Hypothalamus (tissue), 51 donors: ENCODE results near the gene DCN.

Experiments used
- DNase-seq, 51 donors: peaks; one replicate each; lab custom pipeline; 2025; lab: John Stamatoyannopoulos, UW

DCN gene

GRCh38 chr12:91105807-91106206 lies 76.8 kb downstream of the DCN start:
- no peak for DNase-seq

DNA sequence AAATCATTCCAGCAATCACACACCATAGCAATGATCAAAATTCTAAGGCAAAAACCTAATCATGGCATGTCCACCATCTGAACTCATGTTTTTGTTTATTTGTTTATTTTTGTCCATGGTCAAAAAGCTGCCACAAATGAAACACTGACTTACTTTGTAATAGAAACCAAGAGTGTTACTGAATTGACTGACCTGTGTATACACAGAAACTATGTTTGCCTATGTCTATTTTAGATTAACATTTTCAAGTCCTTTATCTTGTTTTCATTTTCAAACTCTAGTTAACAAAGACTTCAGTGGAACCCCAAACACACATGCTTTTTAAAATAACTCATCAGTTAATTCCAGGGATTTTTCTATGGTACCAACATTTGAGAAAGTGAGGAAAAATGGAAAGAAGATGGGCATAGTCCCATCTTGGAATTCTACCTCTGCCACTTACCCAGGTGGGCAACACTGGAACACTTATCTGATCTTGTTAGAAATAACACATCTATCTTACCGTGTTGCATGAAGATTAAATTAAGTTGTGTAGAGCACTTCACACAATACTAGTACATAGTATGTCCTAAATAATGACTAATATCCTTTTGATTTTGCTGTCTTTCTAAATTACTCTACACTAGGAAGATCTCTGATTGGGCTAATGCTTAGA lies 77.7 kb downstream of the DCN start:
- DNase-seq = no peak

DNA sequence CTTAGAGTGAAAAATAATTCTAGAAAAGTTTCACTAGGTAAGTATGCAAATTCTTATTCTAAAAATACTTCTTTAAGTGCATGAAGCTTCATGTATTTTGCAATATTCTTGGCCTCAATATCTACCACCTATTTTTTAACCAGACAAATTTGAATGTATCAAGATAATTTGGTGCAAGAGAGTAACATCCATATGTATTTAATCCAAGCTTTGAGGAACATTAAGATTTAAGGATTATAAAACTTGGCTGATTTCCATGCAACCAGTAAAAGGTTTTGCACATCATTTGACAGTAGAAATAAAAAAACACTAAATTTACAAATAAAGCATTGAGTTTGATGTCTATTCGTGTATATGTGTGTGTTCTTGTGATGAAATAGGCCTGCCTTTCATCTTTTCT lies 79.0 kb downstream of the DCN start:
- DNase-seq = no peak

GRCh38 chr12:91103101-91103500 lies 79.5 kb downstream of the DCN start:
- DNase-seq = no peak

DNA sequence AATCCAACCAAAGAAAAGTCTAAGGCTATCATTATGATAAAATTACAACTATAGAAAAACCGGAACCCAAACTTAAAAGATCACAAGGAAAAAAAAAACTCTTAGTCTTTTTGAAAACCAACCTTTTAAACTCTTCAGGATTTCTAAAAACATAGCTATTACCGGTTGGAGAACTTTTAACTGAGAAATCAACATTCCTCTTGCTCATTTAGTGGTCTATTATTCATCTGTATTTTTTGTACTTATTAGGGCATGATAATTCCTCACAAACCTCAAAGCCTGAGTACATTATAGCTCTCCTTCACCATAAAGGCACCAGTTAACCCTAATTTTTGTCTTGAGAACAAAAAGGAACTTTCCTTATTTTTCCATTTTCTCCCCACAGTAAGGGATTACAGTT lies 81.7 kb downstream of the DCN start:
- no peak for DNase-seq

DNA sequence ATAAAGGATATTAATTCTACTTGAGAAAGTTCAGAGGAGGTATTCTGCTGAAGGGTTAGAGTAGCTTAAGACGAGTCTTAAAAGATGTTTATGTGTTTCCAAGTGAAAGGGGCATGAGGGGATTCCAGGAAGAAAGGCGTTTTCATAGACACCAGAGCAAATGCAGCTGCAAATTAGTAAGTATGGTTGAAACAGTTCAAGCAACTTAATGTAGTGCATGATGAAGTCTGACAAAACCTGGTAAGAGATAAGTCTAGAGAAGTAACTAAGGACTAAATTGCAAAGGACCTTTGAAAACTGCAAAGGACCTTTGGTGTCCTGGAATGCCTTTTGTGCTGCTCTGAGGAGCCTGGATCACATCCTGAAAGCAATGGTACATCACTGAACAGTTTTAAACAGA lies 82.8 kb downstream of the DCN start:
- DNase-seq = no peak

DNA sequence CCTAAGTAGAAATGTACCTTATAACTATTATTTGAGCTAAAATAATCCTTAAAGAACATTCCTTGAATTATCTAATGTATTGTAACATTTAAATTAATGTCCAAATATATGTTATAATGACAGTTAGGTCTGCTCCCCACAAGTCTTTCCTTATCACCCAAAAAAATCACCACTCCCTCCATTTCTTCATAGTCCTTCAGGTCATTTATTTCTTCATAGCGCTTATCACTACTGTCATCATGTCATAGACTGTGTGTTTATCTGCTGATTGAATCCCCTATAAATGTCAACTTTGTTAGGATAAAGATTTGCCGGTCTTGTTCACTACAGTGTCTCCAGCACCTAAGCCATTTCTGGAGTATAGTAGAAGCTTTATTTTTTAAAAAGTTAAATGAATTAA lies 83.3 kb downstream of the DCN start:
- no peak for DNase-seq

DNA sequence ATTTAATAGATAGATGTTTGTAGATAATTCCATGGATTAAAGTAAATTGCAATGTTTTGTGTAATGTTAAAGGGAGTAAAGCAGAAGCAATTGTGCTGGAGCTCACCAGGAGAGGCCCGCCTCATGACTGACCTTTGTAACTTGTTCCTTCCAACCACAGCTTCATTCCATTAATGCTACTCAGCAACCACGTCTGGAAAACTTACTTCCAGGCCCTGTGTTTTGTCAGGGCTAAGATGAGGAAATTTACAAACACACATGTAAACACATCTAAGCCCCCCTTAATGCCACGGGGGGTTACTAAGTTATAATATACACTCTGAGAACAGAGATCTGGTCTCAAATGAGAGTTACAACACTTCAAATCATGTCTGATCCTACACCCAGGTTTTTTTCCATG lies 83.7 kb downstream of the DCN start:
- DNase-seq = no peak

- DNase-seq = no peak
Observed at GRCh38 chr12:91098461-91098860, 84.2 kb downstream of the DCN start.

DNA sequence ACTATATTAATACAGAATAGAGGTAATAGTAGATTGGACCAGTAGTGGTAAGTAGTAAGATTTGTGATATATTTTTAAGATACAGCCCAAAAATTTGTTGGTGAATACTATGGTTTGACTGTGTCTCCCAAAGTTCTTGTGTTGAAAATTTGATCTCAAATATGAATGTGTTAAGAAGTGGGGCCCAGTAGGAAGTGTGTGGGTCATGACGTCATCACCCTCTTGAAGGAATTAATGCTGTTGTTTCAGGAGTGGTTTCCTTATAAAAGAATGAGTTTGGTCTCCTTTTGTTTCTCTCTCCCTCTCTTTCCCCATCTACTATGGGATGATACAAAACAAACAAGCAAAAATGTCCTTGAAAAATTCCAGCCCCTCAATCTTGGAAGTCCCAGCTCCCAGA lies 87.7 kb downstream of the DCN start:
- no peak for DNase-seq

- DNase-seq = no peak
Observed at GRCh38 chr12:91094032-91094662, 88.5 kb downstream of the DCN start.

DNA sequence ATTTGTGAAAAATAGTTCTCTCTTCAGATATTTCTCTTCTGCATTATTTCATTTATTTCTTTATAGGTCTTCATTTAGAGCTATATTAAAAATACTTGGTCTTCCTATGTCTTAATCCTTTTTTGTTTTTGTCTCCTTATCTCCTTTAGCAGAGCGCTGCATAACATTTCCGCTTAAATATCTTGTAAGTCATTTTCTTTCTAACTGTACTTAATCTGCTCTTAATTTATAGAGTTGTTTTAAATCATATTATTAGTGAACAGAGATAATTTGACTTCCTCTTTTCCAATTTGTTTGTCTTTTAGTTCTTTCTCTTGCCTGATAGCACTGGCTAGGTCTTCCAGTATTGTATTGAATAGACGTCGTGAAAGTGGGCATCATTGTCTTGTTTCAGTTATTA lies 89.3 kb downstream of the DCN start:
- no peak for DNase-seq

GRCh38 chr12:91091916-91092715 lies 90.5 kb downstream of the DCN start:
- no peak for DNase-seq
